Measurements from ENCODE around the gene GALNT14.

The GALNT14 gene

GRCh38 chr2:30978044-30978443, 160.2 kb downstream of the GALNT14 start:
- ChIA-PET POLR2A (no interaction called here), CTCF (no interaction called here)
- H3K27ac ChIP-seq (ENCODE audit: extremely low read depth, low read depth, low read length) = no peak overlapping the region
- H3K4me1 ChIP-seq (ENCODE audit: control insufficient read depth, insufficient read depth, low read length) = no peaks in the 10 kb centered on the region
- no peaks in the 10 kb centered on the region for H3K36me3 ChIP-seq (ENCODE audit: control insufficient read depth in 2 of 2, insufficient read depth in 1 of 2, low read length in 2 of 2)
- no peak overlapping the region for H3K4me3 ChIP-seq (ENCODE audit: low read depth, low read length)
- H3K9me3 ChIP-seq (ENCODE audit: control insufficient read depth, insufficient read depth, low read depth, low read length) = no peaks in the 10 kb centered on the region
- TF ChIP-seq ZFP69B (tag by site-specific recombination; IDR thresholded peaks at IDR 0.05) = no peak
- no peak for TF ChIP-seq BCL11A (tag by site-specific recombination; IDR thresholded peaks at IDR 0.05; ENCODE audit: low read depth)
- TF ChIP-seq ZNF776 (tag by site-specific recombination; IDR thresholded peaks at IDR 0.05; ENCODE audit: borderline replicate concordance) = no peak
- no peak for TF ChIP-seq ZNF48 (tag by site-specific recombination; IDR thresholded peaks at IDR 0.05)
- TF ChIP-seq ZNF830 (tag by site-specific recombination; IDR thresholded peaks at IDR 0.05; ENCODE audit: low read depth) = no peak
- TF ChIP-seq ZNF600 (tag by site-specific recombination; IDR thresholded peaks at IDR 0.05) = no peak
- TF ChIP-seq BCL11B (tag by site-specific recombination; IDR thresholded peaks at IDR 0.05; ENCODE audit: low read depth) = no peak
- no peak for TF ChIP-seq PRDM1 (tag by site-specific recombination; IDR thresholded peaks at IDR 0.05)

GRCh38 chr2:30975156-30975555, 163.1 kb downstream of the GALNT14 start:
- ChIA-PET POLR2A (no interaction called here), CTCF (interaction anchor here (1.3 kb wide), 1 partner anchor 112 kb away, joined by 3 read pairs; no protein-coding TSS in a partner anchor)

More at GRCh38 chr2:30975156-30975555, 163.1 kb downstream of the GALNT14 start:
- TF ChIP-seq ZNF423 (tag by site-specific recombination; IDR thresholded peaks at IDR 0.05) (no peak), ZNF366 (tag by site-specific recombination; conservative IDR thresholded peaks at IDR 0.05) (no peak), ZNF585B (tag by site-specific recombination; IDR thresholded peaks at IDR 0.05) (no peak), ZNF311 (tag by site-specific recombination; IDR thresholded peaks at IDR 0.05; ENCODE audit: borderline replicate concordance) (no peak), ZNF114 (tag by site-specific recombination; IDR thresholded peaks at IDR 0.05) (no peak), ZNF777 (tag by site-specific recombination; IDR thresholded peaks at IDR 0.05; ENCODE audit: borderline replicate concordance) (no peak), ZNF529 (tag by site-specific recombination; IDR thresholded peaks at IDR 0.05; ENCODE audit: insufficient replicate concordance) (no peak), ZNF521 (tag by site-specific recombination; IDR thresholded peaks at IDR 0.05) (no peak), ZNF223 (tag by site-specific recombination; IDR thresholded peaks at IDR 0.05) (no peak), ZNF449 (tag by site-specific recombination; IDR thresholded peaks at IDR 0.05) (no peak), ZNF555 (tag by site-specific recombination; conservative IDR thresholded peaks at IDR 0.05) (no peak), ZNF488 (tag by site-specific recombination; IDR thresholded peaks at IDR 0.05) (no peak), ZNF785 (tag by site-specific recombination; IDR thresholded peaks at IDR 0.05) (no peak), ZNF221 (tag by site-specific recombination; IDR thresholded peaks at IDR 0.05; ENCODE audit: borderline replicate concordance) (no peak)
- TF ChIP-seq, protein P1, sequence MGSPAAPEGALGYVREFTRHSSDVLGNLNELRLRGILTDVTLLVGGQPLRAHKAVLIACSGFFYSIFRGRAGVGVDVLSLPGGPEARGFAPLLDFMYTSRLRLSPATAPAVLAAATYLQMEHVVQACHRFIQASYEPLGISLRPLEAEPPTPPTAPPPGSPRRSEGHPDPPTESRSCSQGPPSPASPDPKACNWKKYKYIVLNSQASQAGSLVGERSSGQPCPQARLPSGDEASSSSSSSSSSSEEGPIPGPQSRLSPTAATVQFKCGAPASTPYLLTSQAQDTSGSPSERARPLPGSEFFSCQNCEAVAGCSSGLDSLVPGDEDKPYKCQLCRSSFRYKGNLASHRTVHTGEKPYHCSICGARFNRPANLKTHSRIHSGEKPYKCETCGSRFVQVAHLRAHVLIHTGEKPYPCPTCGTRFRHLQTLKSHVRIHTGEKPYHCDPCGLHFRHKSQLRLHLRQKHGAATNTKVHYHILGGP (tag by site-specific recombination; IDR thresholded peaks at IDR 0.05) = no peak
- TF ChIP-seq, protein P2, sequence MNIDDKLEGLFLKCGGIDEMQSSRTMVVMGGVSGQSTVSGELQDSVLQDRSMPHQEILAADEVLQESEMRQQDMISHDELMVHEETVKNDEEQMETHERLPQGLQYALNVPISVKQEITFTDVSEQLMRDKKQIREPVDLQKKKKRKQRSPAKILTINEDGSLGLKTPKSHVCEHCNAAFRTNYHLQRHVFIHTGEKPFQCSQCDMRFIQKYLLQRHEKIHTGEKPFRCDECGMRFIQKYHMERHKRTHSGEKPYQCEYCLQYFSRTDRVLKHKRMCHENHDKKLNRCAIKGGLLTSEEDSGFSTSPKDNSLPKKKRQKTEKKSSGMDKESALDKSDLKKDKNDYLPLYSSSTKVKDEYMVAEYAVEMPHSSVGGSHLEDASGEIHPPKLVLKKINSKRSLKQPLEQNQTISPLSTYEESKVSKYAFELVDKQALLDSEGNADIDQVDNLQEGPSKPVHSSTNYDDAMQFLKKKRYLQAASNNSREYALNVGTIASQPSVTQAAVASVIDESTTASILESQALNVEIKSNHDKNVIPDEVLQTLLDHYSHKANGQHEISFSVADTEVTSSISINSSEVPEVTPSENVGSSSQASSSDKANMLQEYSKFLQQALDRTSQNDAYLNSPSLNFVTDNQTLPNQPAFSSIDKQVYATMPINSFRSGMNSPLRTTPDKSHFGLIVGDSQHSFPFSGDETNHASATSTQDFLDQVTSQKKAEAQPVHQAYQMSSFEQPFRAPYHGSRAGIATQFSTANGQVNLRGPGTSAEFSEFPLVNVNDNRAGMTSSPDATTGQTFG (tag by site-specific recombination; IDR thresholded peaks at IDR 0.05; ENCODE audit: borderline replicate concordance) = no peak
- TF ChIP-seq, protein P3, sequence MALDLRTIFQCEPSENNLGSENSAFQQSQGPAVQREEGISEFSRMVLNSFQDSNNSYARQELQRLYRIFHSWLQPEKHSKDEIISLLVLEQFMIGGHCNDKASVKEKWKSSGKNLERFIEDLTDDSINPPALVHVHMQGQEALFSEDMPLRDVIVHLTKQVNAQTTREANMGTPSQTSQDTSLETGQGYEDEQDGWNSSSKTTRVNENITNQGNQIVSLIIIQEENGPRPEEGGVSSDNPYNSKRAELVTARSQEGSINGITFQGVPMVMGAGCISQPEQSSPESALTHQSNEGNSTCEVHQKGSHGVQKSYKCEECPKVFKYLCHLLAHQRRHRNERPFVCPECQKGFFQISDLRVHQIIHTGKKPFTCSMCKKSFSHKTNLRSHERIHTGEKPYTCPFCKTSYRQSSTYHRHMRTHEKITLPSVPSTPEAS (tag by site-specific recombination; IDR thresholded peaks at IDR 0.05) = no peak
- H3K4me1 ChIP-seq (ENCODE audit: control insufficient read depth, insufficient read depth, low read length) = no peaks in the 10 kb centered on the region
- no peaks in the 10 kb centered on the region for H3K9me3 ChIP-seq (ENCODE audit: control insufficient read depth, insufficient read depth, low read depth, low read length)
- H3K27ac ChIP-seq (ENCODE audit: extremely low read depth, low read depth, low read length) = no peak overlapping the region
- H3K36me3 ChIP-seq (ENCODE audit: control insufficient read depth in 2 of 2, insufficient read depth in 1 of 2, low read length in 2 of 2) = no peaks in the 10 kb centered on the region
- H3K4me3 ChIP-seq (ENCODE audit: low read depth, low read length) = no peak overlapping the region
